Endothelial cell of umbilical vein (primary cell): ENCODE measurements around the gene VRK1. TPM values are rescaled to one million over a fixed set of nuclear protein-coding genes. Genes with fewer than 3 reads are reported as not detected.

ENCODE experiments used
- BruUV-seq: library from RNA; stranded (reverse); fragments of 400-500 nt; replicated peaks from 2 replicates; lab custom pipeline; 2021; lab: Mats Ljungman, UMichigan
- CTCF ChIA-PET: fragments of 300-600, 350-600 bp; sonication (Branson Sonifier 250); formaldehyde crosslinking; loops from one replicate; lab custom pipeline; 2021; ENCODE audit warnings: antibody characterized with exemption, inconsistent platforms; lab: Charles Lee
- POLR2A ChIA-PET: fragments of 300-600, 350-600 bp; sonication (Branson Sonifier 250); formaldehyde crosslinking; loops from one replicate; lab custom pipeline; 2021; ENCODE audit warnings: antibody characterized with exemption, inconsistent platforms; lab: Charles Lee
- DNase-seq: peaks from one replicate; pipeline ENCODE4 v3.0.0-alpha.2; 2011; ENCODE audit warnings: low read depth, low spot score
- FAIRE-seq: peaks from 2 replicates; lab custom pipeline; 2011; peaks lifted over from hg19 to GRCh38; lab: Jason Lieb, UNC
- H2AFZ ChIP-seq: 2 replicates; pipeline ENCODE4 v1.6.0; 2012; ENCODE audit warnings: low read depth, low read length, control low read depth, inconsistent platforms
- H3K27ac ChIP-seq: 2 replicates; pipeline ENCODE4 v1.5.1; 2011; ENCODE audit warnings: low read depth, mild to moderate bottlenecking, control low read depth, low read length, moderate library complexity; ENCODE audit not compliant: insufficient read depth
- H3K27me3 ChIP-seq, 2 experiments: 2 replicates each; pipeline versions ENCODE4 v1.6.0 to v1.6.1; 2011; ENCODE audit warnings: low read length in 2 of 2, mixed read lengths in 1 of 2; ENCODE audit not compliant: control insufficient read depth in 2 of 2, insufficient read depth in 2 of 2
- H3K36me3 ChIP-seq, 2 experiments: 2 replicates in 1 of 2; 3 replicates in 1 of 2; pipeline ENCODE4 v1.5.1; 2011; ENCODE audit warnings: low read length in 2 of 2, mild to moderate bottlenecking in 1 of 2, moderate library complexity in 1 of 2; ENCODE audit not compliant: control insufficient read depth in 2 of 2, insufficient read depth in 2 of 2; ENCODE audit errors: extremely low read depth in 1 of 2
- H3K4me1 ChIP-seq: 3 replicates; pipeline ENCODE4 v1.5.1; 2011; ENCODE audit warnings: mild to moderate bottlenecking, low read length; ENCODE audit not compliant: control insufficient read depth, insufficient read depth; ENCODE audit errors: extremely low read depth
- H3K4me2 ChIP-seq: 2 replicates; pipeline ENCODE4 v1.6.1; 2011; ENCODE audit warnings: low read length, control low read depth, mixed read lengths; ENCODE audit not compliant: insufficient read depth
- H3K4me3 ChIP-seq, 3 experiments: fragments of 200-600 bp in 1 of 3; sonication (generic), shearing (Covaris generic) in 1 of 3; replicated peaks in 1 of 3; 2 replicates each; pipeline ENCODE4 v1.5.1; 2011 to 2016; ENCODE audit warnings: control low read depth in 3 of 3, low read length in 3 of 3, mild to moderate bottlenecking in 2 of 3, inconsistent platforms in 1 of 3, low read depth in 1 of 3, moderate library complexity in 1 of 3; ENCODE audit not compliant: insufficient read depth in 1 of 3
- H3K79me2 ChIP-seq: 2 replicates; pipeline ENCODE4 v1.6.0; 2012; ENCODE audit warnings: low read length, inconsistent platforms; ENCODE audit not compliant: control insufficient read depth, insufficient read depth
- H3K9ac ChIP-seq: replicated peaks from 2 replicates; pipeline ENCODE3; 2011; ENCODE audit warnings: low read length, control low read depth; ENCODE audit not compliant: insufficient read depth; ENCODE audit errors: extremely low read depth
- H3K9me1 ChIP-seq: replicated peaks from 3 replicates; pipeline ENCODE4 v1.6.0; 2011; ENCODE audit warnings: mild to moderate bottlenecking, low read length; ENCODE audit not compliant: control insufficient read depth, insufficient read depth; ENCODE audit errors: extremely low read depth
- H3K9me3 ChIP-seq: replicated peaks from 2 replicates; pipeline ENCODE4 v1.5.1; 2012; ENCODE audit warnings: low read length, inconsistent platforms; ENCODE audit not compliant: control insufficient read depth, insufficient read depth
- H4K20me1 ChIP-seq: replicated peaks from 2 replicates; pipeline ENCODE3; 2011; ENCODE audit warnings: mild to moderate bottlenecking, low read length; ENCODE audit not compliant: control insufficient read depth, insufficient read depth; ENCODE audit errors: extremely low read depth
- CTCF ChIP-seq, 2 donors: IDR thresholded peaks; 1 replicate in 1 of 2; 2 replicates in 1 of 2; pipeline ENCODE4 v1.5.1; 2011; ENCODE audit warnings: low read length in 2 of 2, mild to moderate bottlenecking in 2 of 2, moderate library complexity in 2 of 2, control low read depth in 1 of 2, inconsistent platforms in 1 of 2, low read depth in 1 of 2; ENCODE audit not compliant: insufficient read depth in 1 of 2; ENCODE audit errors: extremely low read depth in 1 of 2
- EZH2 ChIP-seq: IDR thresholded peaks from 2 replicates; pipeline ENCODE4 v1.6.1; 2012; ENCODE audit warnings: borderline replicate concordance, low read depth, mild to moderate bottlenecking, moderate library complexity, low read length, inconsistent platforms; ENCODE audit not compliant: severe bottlenecking
- FOS ChIP-seq: IDR thresholded peaks from 2 replicates; pipeline ENCODE4 v1.6.1; 2011; ENCODE audit warnings: mild to moderate bottlenecking, low read length, moderate library complexity, borderline replicate concordance; ENCODE audit not compliant: insufficient read depth
- GATA2 ChIP-seq: IDR thresholded peaks from 2 replicates; pipeline ENCODE4 v1.7.0; 2011; ENCODE audit warnings: low read depth, mild to moderate bottlenecking, moderate library complexity, mixed read lengths, low read length; ENCODE audit not compliant: insufficient read length, insufficient read depth
- JUN ChIP-seq: IDR thresholded peaks from 2 replicates; pipeline ENCODE4 v1.6.1; 2011; ENCODE audit warnings: borderline replicate concordance, low read depth; ENCODE audit not compliant: insufficient read length, insufficient read depth
- MAX ChIP-seq: IDR thresholded peaks from 2 replicates; pipeline ENCODE4 v1.6.1; 2011; ENCODE audit not compliant: insufficient read depth, insufficient read length
- MYC ChIP-seq: IDR thresholded peaks from one replicate; pipeline ENCODE4 v1.6.1; 2011; ENCODE audit warnings: mild to moderate bottlenecking, low read depth, low read length
- POLR2A ChIP-seq: IDR thresholded peaks from 2 replicates; pipeline ENCODE4 v1.6.1; 2012; ENCODE audit warnings: low read depth, mild to moderate bottlenecking, control low read depth, low read length
- POLR2AphosphoS5 ChIP-seq: IDR thresholded peaks from 2 replicates; pipeline ENCODE4 v1.6.1; 2012; ENCODE audit warnings: low read depth, mild to moderate bottlenecking, control low read depth, low read length, moderate library complexity; ENCODE audit not compliant: insufficient read depth
- dilution Hi-C: fragments of 300-500 bp; cut with MboI; formaldehyde crosslinking; loops from one replicate; pipeline ENCODE4 v1.15.0; 2019; ENCODE audit warnings: low sequenced_read_pairs; ENCODE audit not compliant: extremely low pct_ligation_motif_present
- intact Hi-C: fragments of 100-400 bp; cut with micrococcal nuclease; formaldehyde crosslinking; loops from one replicate; pipeline ENCODE4 v1.10.0; 2022
- polyA plus RNA-seq, 4 experiments: library from polyadenylated mRNA; depleted of rRNA in 3 of 4; stranded (reverse) in 3 of 4; unstranded in 1 of 4; fragments of >200 nt; gene quantifications; 2 replicates each; pipeline versions ENCODE4 v1.2.1 to v1.2.3, GENCODE V29; 2011 to 2012; ENCODE audit warnings: missing spikeins in 1 of 4
- total RNA-seq: library from RNA; stranded (reverse); gene quantifications from 2 replicates; pipeline ENCODE4 v1.2.3, GENCODE V29; 2021

The VRK1 gene
- total and polyA plus RNA-seq, 2 donors (not counting 3 experiments of a cell fraction or from before 2014, with no cell fraction given), result 7.1 to 31.7 TPM

- dilution Hi-C loops (no loop called here), intact Hi-C loops (no loop called here)
- H3K9me3 ChIP-seq, result no peaks in the 10 kb centered on the region
- H3K9ac ChIP-seq, result no peak overlapping the region
- H3K36me3 ChIP-seq, result no peaks in the 10 kb centered on the region
- no peaks in the 10 kb centered on the region for H3K79me2 ChIP-seq
- FAIRE-seq (no peak), DNase-seq (no peak)
- no TSS peak for BruUV-seq
- ChIA-PET CTCF (interaction anchor here (1.3 to 2.0 kb wide), 3 partner anchors 12 to 34 kb away, joined by 3 to 4 read pairs (median 4); no protein-coding TSS in a partner anchor), POLR2A (no interaction called here)
- no peak overlapping the region for H3K4me3 ChIP-seq
- TF ChIP-seq MYC, result no peak
- no peak for TF ChIP-seq MAX
- no peak for TF ChIP-seq EZH2
- no peak for TF ChIP-seq POLR2A
- TF ChIP-seq FOS, result no peak
- TF ChIP-seq CTCF (IDR thresholded peaks at IDR 0.05; ENCODE audit: extremely low read depth in 1 of 2, insufficient read depth in 1 of 2, low read depth in 1 of 2, low read length in 2 of 2), result no peak
- TF ChIP-seq POLR2AphosphoS5, result no peak
- TF ChIP-seq JUN, result no peak
- TF ChIP-seq GATA2, result no peak
- H2AFZ ChIP-seq, result no peak overlapping the region
- H3K9me1 ChIP-seq, result no peaks in the 10 kb centered on the region
- H4K20me1 ChIP-seq, result no peaks in the 10 kb centered on the region
- H3K4me2 ChIP-seq, result no peak overlapping the region
- no peak overlapping the region for H3K27ac ChIP-seq
- H3K27me3 ChIP-seq, result no peaks in the 10 kb centered on the region
- peaks cover under 1% of the 10 kb centered on the region for H3K4me1 ChIP-seq
Measured at GRCh38 chr14:96757456-96757855, 39.7 kb upstream of the VRK1 start.
